Mammary epithelial cell (primary cell): Measurements from ENCODE around the gene PTPN1.

ENCODE experiments used
- EZH2 ChIP-seq: IDR thresholded peaks from 2 replicates; pipeline ENCODE4 v1.6.1; 2012; ENCODE audit warnings: low read length, inconsistent platforms, borderline replicate concordance
- TF ChIP-seq, protein P1 (sequence below), 2 donors: IDR thresholded peaks in 1 of 2; conservative IDR thresholded peaks in 1 of 2; 2 replicates each; pipeline ENCODE4 v1.5.1; 2011 to 2012; ENCODE audit warnings: inconsistent platforms in 2 of 2, low read length in 2 of 2, mild to moderate bottlenecking in 2 of 2, control low read depth in 1 of 2, low read depth in 1 of 2; ENCODE audit not compliant: insufficient read depth in 1 of 2; ENCODE audit errors: extremely low read depth in 1 of 2

DNA sequence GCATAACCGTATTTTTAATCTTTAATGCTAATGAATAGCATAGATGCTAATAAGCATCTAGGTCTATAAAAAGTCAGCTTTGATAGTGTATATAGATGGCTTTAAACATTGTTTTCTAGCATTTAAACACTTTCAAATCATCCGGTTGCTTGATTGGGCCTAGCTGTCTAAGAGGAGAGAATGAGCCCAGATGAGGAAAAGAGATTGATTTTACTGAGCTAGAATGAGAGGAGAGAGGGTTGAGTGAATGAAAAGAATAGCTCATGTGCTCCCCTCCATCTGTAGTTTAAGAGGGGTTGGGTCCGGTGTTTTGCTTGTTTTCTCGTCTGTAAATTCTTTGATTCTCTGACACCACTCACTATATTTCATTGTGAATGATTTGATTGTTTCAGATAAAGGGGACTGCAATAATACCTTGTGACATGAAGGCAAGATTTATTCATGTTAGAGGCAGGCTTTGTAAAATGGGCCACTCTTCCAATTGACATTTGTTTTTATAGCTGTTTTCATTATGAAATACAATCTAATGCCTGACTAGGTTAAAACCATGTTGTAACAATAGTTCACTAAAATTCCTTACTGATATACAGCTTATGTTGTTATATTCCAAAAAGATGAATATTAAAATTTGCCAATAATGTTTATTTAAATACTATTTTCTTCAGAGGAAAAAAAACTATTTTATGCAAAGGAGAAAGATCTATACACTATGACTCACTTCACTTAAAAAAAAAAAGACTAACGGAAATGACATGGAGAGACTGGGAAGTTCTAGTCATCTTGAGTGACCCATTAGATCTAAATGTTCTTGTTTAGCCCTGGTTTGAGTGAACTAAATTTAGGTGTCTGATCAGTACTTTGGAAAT lies 3.2 kb downstream of the PTPN1 start:
- TF ChIP-seq, protein P1, sequence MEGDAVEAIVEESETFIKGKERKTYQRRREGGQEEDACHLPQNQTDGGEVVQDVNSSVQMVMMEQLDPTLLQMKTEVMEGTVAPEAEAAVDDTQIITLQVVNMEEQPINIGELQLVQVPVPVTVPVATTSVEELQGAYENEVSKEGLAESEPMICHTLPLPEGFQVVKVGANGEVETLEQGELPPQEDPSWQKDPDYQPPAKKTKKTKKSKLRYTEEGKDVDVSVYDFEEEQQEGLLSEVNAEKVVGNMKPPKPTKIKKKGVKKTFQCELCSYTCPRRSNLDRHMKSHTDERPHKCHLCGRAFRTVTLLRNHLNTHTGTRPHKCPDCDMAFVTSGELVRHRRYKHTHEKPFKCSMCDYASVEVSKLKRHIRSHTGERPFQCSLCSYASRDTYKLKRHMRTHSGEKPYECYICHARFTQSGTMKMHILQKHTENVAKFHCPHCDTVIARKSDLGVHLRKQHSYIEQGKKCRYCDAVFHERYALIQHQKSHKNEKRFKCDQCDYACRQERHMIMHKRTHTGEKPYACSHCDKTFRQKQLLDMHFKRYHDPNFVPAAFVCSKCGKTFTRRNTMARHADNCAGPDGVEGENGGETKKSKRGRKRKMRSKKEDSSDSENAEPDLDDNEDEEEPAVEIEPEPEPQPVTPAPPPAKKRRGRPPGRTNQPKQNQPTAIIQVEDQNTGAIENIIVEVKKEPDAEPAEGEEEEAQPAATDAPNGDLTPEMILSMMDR (conservative IDR thresholded peaks at IDR 0.05 in 1 of 2, IDR thresholded peaks at IDR 0.05 in 1 of 2; ENCODE audit: extremely low read depth in 1 of 2, insufficient read depth in 1 of 2, low read depth in 1 of 2, low read length in 2 of 2): no peak
- TF ChIP-seq EZH2: no peak
